ENCODE results near the gene POLDIP3.

POLDIP3 gene

GRCh38 chr22:42653999-42654398 is 39.3 kb upstream of the POLDIP3 start:
- no peak overlapping the region for H3K27ac ChIP-seq (ENCODE audit: extremely low read depth, low read depth, low read length)
- no peaks in the 10 kb centered on the region for H3K4me1 ChIP-seq (ENCODE audit: control insufficient read depth, insufficient read depth, low read length)
- no peaks in the 10 kb centered on the region for H3K9me3 ChIP-seq (ENCODE audit: control insufficient read depth, insufficient read depth, low read depth, low read length)
- CTCF ChIA-PET: interaction anchor here (0.6 to 1.8 kb wide), 5 partner anchors 14 to 188 kb away, joined by 3 to 9 read pairs (median 3); no protein-coding TSS in a partner anchor
- TF ChIP-seq KLF8 (tag by site-specific recombination; IDR thresholded peaks at IDR 0.05) (no peak), ZNF114 (tag by site-specific recombination; IDR thresholded peaks at IDR 0.05) (no peak)
- POLR2A ChIA-PET: interaction anchor here (1.7 kb wide), 1 partner anchor 39 kb away, joined by 4 read pairs; the partner anchor contains the start of gene POLDIP3
- no peak overlapping the region for H3K4me3 ChIP-seq (ENCODE audit: low read depth, low read length)
- H3K36me3 ChIP-seq (ENCODE audit: control insufficient read depth in 2 of 2, insufficient read depth in 1 of 2, low read length in 2 of 2): no peaks in the 10 kb centered on the region

- Histone ChIP-seq H3K4me3 (ENCODE audit: low read depth, low read length) (no peak overlapping the region), H3K4me1 (ENCODE audit: control insufficient read depth, insufficient read depth, low read length) (peaks cover 10% of the 10 kb centered on the region), H3K36me3 (ENCODE audit: control insufficient read depth in 2 of 2, insufficient read depth in 1 of 2, low read length in 2 of 2) (no peaks in the 10 kb centered on the region), H3K27ac (ENCODE audit: extremely low read depth, low read depth, low read length) (no peak overlapping the region), H3K9me3 (ENCODE audit: control insufficient read depth, insufficient read depth, low read depth, low read length) (no peaks in the 10 kb centered on the region)
- CTCF ChIA-PET: interaction anchor here (0.6 to 1.3 kb wide), 5 partner anchors 10 to 121 kb away, joined by 3 to 5 read pairs (median 4); no protein-coding TSS in a partner anchor
- POLR2A ChIA-PET: no interaction called here
- TF ChIP-seq TRIM28 (IDR thresholded peaks at IDR 0.05; ENCODE audit: borderline replicate concordance, low read length): no peak
- peak; percentile 63; the same call in 1 of the 2 replicates for TF ChIP-seq ZBTB17 (tag by site-specific recombination; IDR thresholded peaks at IDR 0.05)
- TF ChIP-seq PRDM10 (tag by site-specific recombination; IDR thresholded peaks at IDR 0.05): 0 out of 2 replicates have a peak, but pooled peaks have one; percentile 13
- TF ChIP-seq ZBTB20 (tag by site-specific recombination; IDR thresholded peaks at IDR 0.05): 0 out of 2 replicates have a peak, but pooled peaks have one; percentile 23
These were observed 36.5 kb upstream of the POLDIP3 start for GRCh38 chr22:42651134-42651533.

GRCh38 chr22:42649246-42650099 is 34.8 kb upstream of the POLDIP3 start, which contains the start of gene CYB5R3:
CYB5R3 (minus strand) TSS chr22:42649392; CDS start chr22:42649315, 77 bp downstream.
- peaks cover 20% of the 10 kb centered on the region for H3K4me1 ChIP-seq (ENCODE audit: control insufficient read depth, insufficient read depth, low read length)
- peak within 1 kb of the TSS; percentile 72 for H3K4me3 ChIP-seq (ENCODE audit: low read depth, low read length)
- CTCF ChIA-PET: interaction anchor here (0.6 to 1.7 kb wide), 4 partner anchors 28 to 218 kb away, joined by 4 to 7 read pairs (median 5); no protein-coding TSS in a partner anchor
- H3K36me3 ChIP-seq (ENCODE audit: control insufficient read depth in 2 of 2, insufficient read depth in 1 of 2, low read length in 2 of 2): no peaks in the 10 kb centered on the region
- H3K27ac ChIP-seq (ENCODE audit: extremely low read depth, low read depth, low read length): peak within 1 kb of the TSS; percentile 82
- POLR2A ChIA-PET: interaction anchor here (0.6 to 1.9 kb wide), 9 partner anchors 11 to 690 kb away, joined by 3 to 18 read pairs (median 4); partner anchors contain the start of genes POLDIP3 and TTLL12
- no peaks in the 10 kb centered on the region for H3K9me3 ChIP-seq (ENCODE audit: control insufficient read depth, insufficient read depth, low read depth, low read length)
- TF ChIP-seq KLF16 (tag by site-specific recombination; IDR thresholded peaks at IDR 0.05) (peak; percentile 40; the same call in 1 of the 2 replicates), ZEB2 (tag by site-specific recombination; IDR thresholded peaks at IDR 0.05) (peak; percentile 57; the same call in 1 of the 2 replicates), ZNF132 (tag by site-specific recombination; IDR thresholded peaks at IDR 0.05; ENCODE audit: borderline replicate concordance) (no peak), SP7 (tag by site-specific recombination; IDR thresholded peaks at IDR 0.05) (0 out of 2 replicates have a peak, but pooled peaks have one; percentile 24), MEIS1 (CRISPR knock-in tag; IDR thresholded peaks at IDR 0.05; ENCODE audit: borderline replicate concordance) (no peak), ZNF146 (tag by site-specific recombination; IDR thresholded peaks at IDR 0.05) (no peak), ZNF394 (tag by site-specific recombination; IDR thresholded peaks at IDR 0.05; ENCODE audit: borderline replicate concordance) (no peak), ZBTB6 (tag by site-specific recombination; IDR thresholded peaks at IDR 0.05) (no peak), ZNF133 (tag by site-specific recombination; IDR thresholded peaks at IDR 0.05) (no peak), KLF10 (tag by site-specific recombination; IDR thresholded peaks at IDR 0.05) (no peak), SCRT1 (tag by site-specific recombination; IDR thresholded peaks at IDR 0.05; ENCODE audit: borderline replicate concordance) (no peak), RBAK (tag by site-specific recombination; IDR thresholded peaks at IDR 0.05) (no peak), ZNF311 (tag by site-specific recombination; IDR thresholded peaks at IDR 0.05; ENCODE audit: borderline replicate concordance) (no peak), ZNF768 (tag by site-specific recombination; IDR thresholded peaks at IDR 0.05) (peak; percentile 99; the same call in 1 of the 2 replicates), ZBTB1 (tag by site-specific recombination; IDR thresholded peaks at IDR 0.05) (no peak), ZNF645 (tag by site-specific recombination; IDR thresholded peaks at IDR 0.05) (no peak), PRDM1 (tag by site-specific recombination; IDR thresholded peaks at IDR 0.05) (no peak)

Data from HEK293 (cell line).